HepG2 (cell line): Measurements from ENCODE around the gene PTGIS. TPM values are rescaled to one million over a fixed set of nuclear protein-coding genes. Genes with fewer than 3 reads are reported as not detected.

ENCODE experiments used
- ATAC-seq: fragments of 200-7000 bp; cut with Tn5 transposase; 3 replicates; pipeline ENCODE4 v1.9.1; 2020; ENCODE audit warnings: mild to moderate bottlenecking, moderate library complexity
- BruUV-seq: library from RNA; stranded (reverse); fragments of 400-500 nt; replicated peaks from 2 replicates; lab custom pipeline; 2021; lab: Mats Ljungman, UMichigan
- CTCF ChIA-PET: fragments of 300-600 bp; formaldehyde crosslinking; extraction: SDS; loops from one replicate; lab custom pipeline; 2021; ENCODE audit warnings: low total read pairs, inconsistent platforms, low intra/inter-chr PET ratio; lab: Yijun Ruan, JAX
- POLR2A ChIA-PET: fragments of 350-600 bp; sonication (Branson Sonifier 250); formaldehyde crosslinking; loops from one replicate; lab custom pipeline; 2020; ENCODE audit warnings: antibody characterized with exemption, inconsistent platforms; lab: Yijun Ruan, JAX
- DNase-seq: peaks from one replicate; pipeline ENCODE4 v3.0.0-alpha.2; 2015; ENCODE audit warnings: low spot score
- FAIRE-seq: peaks from 3 replicates; lab custom pipeline; 2011; peaks lifted over from hg19 to GRCh38; lab: Jason Lieb, UNC
- H2AFZ ChIP-seq: one replicate; pipeline ENCODE4 v1.6.1; 2011; ENCODE audit warnings: low read length, inconsistent platforms
- H3K27ac ChIP-seq: fragments of 300-600 bp; 3 replicates; pipeline ENCODE4 v1.8.0; 2011; ENCODE audit warnings: mixed run types, mild to moderate bottlenecking, mixed read lengths, low read length, inconsistent platforms; ENCODE audit not compliant: insufficient read depth; ENCODE audit errors: extremely low read length
- H3K27me3 ChIP-seq, 2 experiments: fragments of 200-600 bp in 1 of 2; 2 replicates in 1 of 2; 3 replicates in 1 of 2; pipeline versions ENCODE4 v1.6.0 to v1.8.0; 2011; ENCODE audit warnings: low read length in 2 of 2, mild to moderate bottlenecking in 2 of 2, moderate library complexity in 2 of 2, inconsistent platforms in 1 of 2; ENCODE audit not compliant: insufficient read depth in 2 of 2, control insufficient read depth in 1 of 2
- H3K36me3 ChIP-seq, 2 experiments: fragments of 200-600 bp in 1 of 2; replicated peaks in 1 of 2; 2 replicates in 1 of 2; 3 replicates in 1 of 2; pipeline versions ENCODE4 v1.5.1 to v1.8.0; 2011; ENCODE audit warnings: low read length in 2 of 2, inconsistent platforms in 1 of 2; ENCODE audit not compliant: insufficient read depth in 2 of 2, control insufficient read depth in 1 of 2
- H3K4me1 ChIP-seq: 2 replicates; pipeline ENCODE4 v1.5.1; 2012; ENCODE audit warnings: low read length, inconsistent platforms; ENCODE audit not compliant: insufficient read depth
- H3K4me2 ChIP-seq: 2 replicates; pipeline ENCODE4 v1.6.0; 2011; ENCODE audit warnings: low read depth, low read length, inconsistent platforms
- H3K4me3 ChIP-seq, 3 experiments: fragments of 200-600 bp in 1 of 3; sonication (generic), shearing (Covaris generic) in 1 of 3; replicated peaks in 1 of 3; 2 replicates each; pipeline ENCODE4 v1.5.1; 2011 to 2016; ENCODE audit warnings: low read length in 3 of 3, inconsistent platforms in 2 of 3, low read depth in 2 of 3, mild to moderate bottlenecking in 2 of 3, control low read depth in 1 of 3, mixed read lengths in 1 of 3; ENCODE audit not compliant: insufficient read depth in 1 of 3
- H3K79me2 ChIP-seq: one replicate; pipeline ENCODE4 v1.6.1; 2011; ENCODE audit warnings: low read length, inconsistent platforms; ENCODE audit not compliant: insufficient read depth
- H3K9ac ChIP-seq: 2 replicates; pipeline ENCODE4 v1.6.0; 2011; ENCODE audit warnings: mild to moderate bottlenecking, low read depth, low read length, inconsistent platforms; ENCODE audit not compliant: insufficient read depth
- H3K9me3 ChIP-seq: 2 replicates; pipeline ENCODE4 v1.5.1; 2012; ENCODE audit warnings: mild to moderate bottlenecking, low read length
- H4K20me1 ChIP-seq: 2 replicates; pipeline ENCODE4 v1.6.0; 2011; ENCODE audit warnings: inconsistent platforms, mild to moderate bottlenecking, low read length, moderate library complexity; ENCODE audit not compliant: insufficient read depth
- CEBPB ChIP-seq: IDR thresholded peaks from 2 replicates; pipeline ENCODE4 v1.6.1; 2011; ENCODE audit warnings: low read depth, low read length, improper control_type of control experiment, borderline replicate concordance
- NKX3-1 ChIP-seq: sonication (generic); formaldehyde crosslinking; IDR thresholded peaks from 2 replicates; pipeline ENCODE4 v1.5.0; 2020; ENCODE audit warnings: missing genetic modification reagents
- SOX5 ChIP-seq: IDR thresholded peaks from 2 replicates; pipeline ENCODE4 v1.6.1; 2016; ENCODE audit warnings: borderline replicate concordance
- ZBED4 ChIP-seq: sonication (generic); formaldehyde crosslinking; IDR thresholded peaks from 2 replicates; pipeline ENCODE4 v1.4.0; 2020; ENCODE audit warnings: missing genetic modification reagents, borderline replicate concordance
- ZMYM2 ChIP-seq: sonication (generic); formaldehyde crosslinking; IDR thresholded peaks from 2 replicates; pipeline ENCODE4 v1.8.0; 2022; ENCODE audit warnings: mild to moderate bottlenecking, missing genetic modification reagents
- ZNF10 ChIP-seq: sonication (generic); formaldehyde crosslinking; IDR thresholded peaks from 2 replicates; pipeline ENCODE4 v1.4.0; 2020; ENCODE audit warnings: mild to moderate bottlenecking, low read depth, missing genetic modification reagents, borderline replicate concordance
- ZNF143 ChIP-seq: sonication (generic); formaldehyde crosslinking; IDR thresholded peaks from 2 replicates; pipeline ENCODE4 v1.4.0; 2020; ENCODE audit warnings: missing genetic modification reagents
- ZNF225 ChIP-seq: sonication (generic); formaldehyde crosslinking; IDR thresholded peaks from 2 replicates; pipeline ENCODE4 v1.4.0; 2020; ENCODE audit warnings: mild to moderate bottlenecking, missing genetic modification reagents
- ZNF709 ChIP-seq: sonication (generic); formaldehyde crosslinking; IDR thresholded peaks from 2 replicates; pipeline ENCODE4 v1.5.0; 2020; ENCODE audit warnings: mild to moderate bottlenecking, missing genetic modification reagents
- WGBS: methylation state at CpG from one replicate; pipeline ENCODE4 v1.1.6; 2017; ENCODE audit warnings: low lambda C conversion rate; 5-methylcytosine and 5-hydroxymethylcytosine counted together
- in situ Hi-C: cut with HindIII; loops from 2 replicates; pipeline ENCODE4 v1.10.0; 2017; ENCODE audit warnings: low pct_unique_long_range_greater_than_20kb; ENCODE audit not compliant: extremely low pct_ligation_motif_present
- intact Hi-C: fragments of 100-400 bp; cut with micrococcal nuclease; formaldehyde crosslinking; loops from one replicate; pipeline ENCODE4 v1.10.0; 2022; ENCODE audit not compliant: unreplicated experiment
- polyA plus RNA-seq, 8 experiments: library from polyadenylated mRNA; depleted of rRNA in 3 of 8; stranded (reverse) in 7 of 8; unstranded in 1 of 8; fragments of >200 nt; fragmentation: Illumina TruSeq in 4 of 8; extraction: Trizol in 4 of 8; gene quantifications; 2 replicates each; pipeline versions ENCODE4 v1.2.1 to v1.2.3, GENCODE V29; 2011 to 2016; ENCODE audit warnings: low read depth in 4 of 8, missing spikeins in 1 of 8, mixed read lengths in 1 of 8; ENCODE audit not compliant: insufficient read depth in 1 of 8
- total RNA-seq, 5 experiments: library from RNA; depleted of rRNA; stranded (reverse); fragments of >200 nt; fragmentation: Illumina TruSeq; extraction: Trizol; gene quantifications; 2 replicates each; pipeline ENCODE4 v1.2.3, GENCODE V29; 2016; ENCODE audit warnings: low read depth in 1 of 5
- TF ChIP-seq, protein P1 (sequence below): sonication (generic); formaldehyde crosslinking; IDR thresholded peaks from 2 replicates; pipeline ENCODE4 v1.4.0; 2020; ENCODE audit warnings: missing genetic modification reagents
- TF ChIP-seq, protein P2 (sequence below): sonication (generic); formaldehyde crosslinking; IDR thresholded peaks from 2 replicates; pipeline ENCODE4 v1.4.0; 2020; ENCODE audit warnings: mild to moderate bottlenecking, missing genetic modification reagents

The PTGIS gene
- total and polyA plus RNA-seq, 2 of the 13 experiments (the other 11 are each of a cell fraction or from before 2014, with no cell fraction given) = not detected

- 65% methylated on average over 19 of the region's 19 CpGs for WGBS
- POLR2A ChIA-PET = no interaction called here
These were observed 8.4 kb downstream of the PTGIS start for GRCh38 chr20:49559411-49560081.

DNA sequence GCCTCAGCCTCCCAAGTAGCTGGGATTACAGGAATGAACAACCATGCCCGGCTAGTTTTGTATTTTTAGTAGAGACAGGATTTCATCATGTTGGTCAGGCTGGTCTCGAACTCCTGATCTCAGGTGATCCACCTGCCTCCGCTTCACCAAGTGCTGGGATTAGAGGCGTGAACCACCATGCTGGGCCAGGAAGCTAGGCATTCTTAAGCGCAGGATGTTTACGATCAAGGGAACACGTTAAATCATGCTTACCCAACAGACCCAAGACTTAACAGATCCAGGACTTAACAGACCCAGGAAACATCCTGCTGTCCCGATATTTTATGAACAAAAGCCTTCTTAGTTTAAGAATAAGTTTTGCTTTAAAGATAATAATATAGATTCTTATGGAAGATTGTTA is 9.1 kb downstream of the PTGIS start:
- FAIRE-seq (no peak), DNase-seq (no peak), ATAC-seq (no peak)
- H3K27me3 ChIP-seq = peaks cover 3 to 12% of the 10 kb centered on the region in 2 experiments; a peak in 4 of 5 replicates
- intact Hi-C loops = no loop called here
- in situ Hi-C loops = no loop called here
- H3K27ac ChIP-seq = no peak overlapping the region
- CTCF ChIA-PET = no interaction called here
- H3K4me3 ChIP-seq = no peak overlapping the region
- H3K36me3 ChIP-seq = no peaks in the 10 kb centered on the region
- no peaks in the 10 kb centered on the region for H4K20me1 ChIP-seq
- POLR2A ChIA-PET = no interaction called here
- H3K4me1 ChIP-seq = no peaks in the 10 kb centered on the region
- H3K4me2 ChIP-seq = no peak overlapping the region
- H2AFZ ChIP-seq = no peak overlapping the region
- H3K9me3 ChIP-seq = no peaks in the 10 kb centered on the region
- WGBS = 55% methylated on average over 8 of the region's 8 CpGs
- H3K79me2 ChIP-seq = no peaks in the 10 kb centered on the region
- no peak overlapping the region for H3K9ac ChIP-seq
- no TSS peak for BruUV-seq
- TF ChIP-seq SOX5 (CRISPR knock-in tag) = no peak
- no peak for TF ChIP-seq ZBED4 (CRISPR knock-in tag)
- TF ChIP-seq ZNF225 (CRISPR knock-in tag) = no peak
- TF ChIP-seq, protein P1, sequence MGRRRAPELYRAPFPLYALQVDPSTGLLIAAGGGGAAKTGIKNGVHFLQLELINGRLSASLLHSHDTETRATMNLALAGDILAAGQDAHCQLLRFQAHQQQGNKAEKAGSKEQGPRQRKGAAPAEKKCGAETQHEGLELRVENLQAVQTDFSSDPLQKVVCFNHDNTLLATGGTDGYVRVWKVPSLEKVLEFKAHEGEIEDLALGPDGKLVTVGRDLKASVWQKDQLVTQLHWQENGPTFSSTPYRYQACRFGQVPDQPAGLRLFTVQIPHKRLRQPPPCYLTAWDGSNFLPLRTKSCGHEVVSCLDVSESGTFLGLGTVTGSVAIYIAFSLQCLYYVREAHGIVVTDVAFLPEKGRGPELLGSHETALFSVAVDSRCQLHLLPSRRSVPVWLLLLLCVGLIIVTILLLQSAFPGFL (CRISPR knock-in tag) = no peak
- TF ChIP-seq, protein P2, sequence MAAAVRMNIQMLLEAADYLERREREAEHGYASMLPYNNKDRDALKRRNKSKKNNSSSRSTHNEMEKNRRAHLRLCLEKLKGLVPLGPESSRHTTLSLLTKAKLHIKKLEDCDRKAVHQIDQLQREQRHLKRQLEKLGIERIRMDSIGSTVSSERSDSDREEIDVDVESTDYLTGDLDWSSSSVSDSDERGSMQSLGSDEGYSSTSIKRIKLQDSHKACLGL (CRISPR knock-in tag) = no peak
- TF ChIP-seq NKX3-1 = no peak
- TF ChIP-seq ZNF143 (CRISPR knock-in tag) = no peak
- TF ChIP-seq ZNF10 (CRISPR knock-in tag) = no peak
- no peak for TF ChIP-seq ZNF709 (CRISPR knock-in tag)

More at GRCh38 chr20:49559411-49560081, 8.4 kb downstream of the PTGIS start:
- intact Hi-C loops = no loop called here
- Histone ChIP-seq H3K4me2 (no peak overlapping the region), H4K20me1 (no peaks in the 10 kb centered on the region), H3K79me2 (no peaks in the 10 kb centered on the region), H3K27me3 (peaks cover 3 to 12% of the 10 kb centered on the region in 2 experiments; a peak in 4 of 5 replicates), H3K4me1 (no peaks in the 10 kb centered on the region), H3K27ac (no peak overlapping the region), H3K4me3 (no peak overlapping the region), H2AFZ (no peak overlapping the region), H3K36me3 (no peaks in the 10 kb centered on the region), H3K9me3 (no peaks in the 10 kb centered on the region), H3K9ac (no peak overlapping the region)
- BruUV-seq = no TSS peak
- ATAC-seq (no peak), FAIRE-seq (no peak), DNase-seq (no peak)
- TF ChIP-seq ZMYM2 (CRISPR knock-in tag) = no peak
- 0 out of 2 replicates have a peak, but pooled peaks have one; percentile 26 for TF ChIP-seq CEBPB
- CTCF ChIA-PET = no interaction called here
- in situ Hi-C loops = no loop called here
